ENCODE data around the gene ARHGDIA. TPM values are rescaled to one million over a fixed set of nuclear protein-coding genes. Genes with fewer than 3 reads are reported as not detected.

ARHGDIA gene
- total RNA-seq, 1 experiment from 2014 or later: 667 TPM

DNA sequence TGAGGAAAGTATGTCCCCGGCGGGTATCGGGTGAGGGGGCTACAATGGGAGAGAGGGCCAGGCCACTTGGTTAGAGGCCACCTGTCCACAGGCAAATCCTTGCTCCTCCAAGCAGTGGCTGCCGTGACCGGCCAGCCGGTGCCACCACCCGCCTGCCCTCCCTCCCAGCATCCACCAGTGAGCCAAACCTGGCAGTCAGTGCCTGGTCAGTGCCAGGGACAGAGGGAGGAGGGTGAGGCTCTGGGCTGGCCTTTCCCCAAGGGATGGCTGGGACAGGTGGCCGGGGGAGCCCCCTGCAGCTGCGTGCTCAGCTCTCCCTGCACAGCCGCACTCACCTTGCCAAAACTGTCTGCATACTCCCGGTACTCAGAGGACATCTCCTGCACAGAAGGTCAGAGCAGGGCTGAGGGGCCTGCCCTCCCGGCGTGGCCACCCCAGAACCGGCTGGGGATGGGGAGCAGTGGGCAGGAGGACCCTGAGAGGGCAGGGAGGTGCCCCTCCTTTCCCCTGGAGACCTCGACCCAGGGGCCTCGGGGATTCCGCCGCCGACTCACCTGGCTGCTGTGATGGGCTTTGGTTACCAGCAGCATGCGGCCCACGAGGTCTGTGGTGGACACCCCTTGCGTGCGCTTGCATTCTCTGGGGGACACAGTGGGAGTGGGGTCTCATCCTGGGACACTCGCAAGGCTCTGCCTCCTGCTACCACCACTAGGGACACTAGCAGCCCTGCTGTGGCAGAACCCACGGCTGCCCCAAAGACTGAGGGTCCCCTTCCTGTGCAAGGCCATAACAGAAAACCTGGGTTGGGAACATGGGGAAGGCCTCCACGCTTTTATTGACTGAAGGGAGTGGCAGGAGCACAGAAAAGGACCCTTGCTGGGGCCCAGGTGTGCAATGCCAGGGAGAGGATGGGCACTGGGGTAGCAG is 36.3 kb upstream of the ARHGDIA start:
- H3K9me3 ChIP-seq (ENCODE audit: low read depth, low read length, poor library complexity, severe bottlenecking): no peaks in the 10 kb centered on the region
- peaks cover 5% of the 10 kb centered on the region for H3K4me1 ChIP-seq (ENCODE audit: insufficient read depth, low read length, poor library complexity, severe bottlenecking)
- intact Hi-C loops (cut with micrococcal nuclease; ENCODE audit: unreplicated experiment): no loop called here
- H3K36me3 ChIP-seq (ENCODE audit: insufficient read depth, low read length, poor library complexity, severe bottlenecking): peaks cover 31% of the 10 kb centered on the region
- POLR2A ChIA-PET (ENCODE audit: low non-redundant PET): no interaction called here
- no peak overlapping the region for H3K4me3 ChIP-seq (ENCODE audit: low read depth, low read length, poor library complexity, severe bottlenecking)
- BruUV-seq (replicated peaks): no TSS peak
- CTCF ChIA-PET: no interaction called here
- no peak for DNase-seq (ENCODE audit: low spot score)
- H3K27me3 ChIP-seq (replicated peaks; ENCODE audit: insufficient read depth, low read depth, low read length, poor library complexity): no peaks in the 10 kb centered on the region
- TF ChIP-seq, protein P1, sequence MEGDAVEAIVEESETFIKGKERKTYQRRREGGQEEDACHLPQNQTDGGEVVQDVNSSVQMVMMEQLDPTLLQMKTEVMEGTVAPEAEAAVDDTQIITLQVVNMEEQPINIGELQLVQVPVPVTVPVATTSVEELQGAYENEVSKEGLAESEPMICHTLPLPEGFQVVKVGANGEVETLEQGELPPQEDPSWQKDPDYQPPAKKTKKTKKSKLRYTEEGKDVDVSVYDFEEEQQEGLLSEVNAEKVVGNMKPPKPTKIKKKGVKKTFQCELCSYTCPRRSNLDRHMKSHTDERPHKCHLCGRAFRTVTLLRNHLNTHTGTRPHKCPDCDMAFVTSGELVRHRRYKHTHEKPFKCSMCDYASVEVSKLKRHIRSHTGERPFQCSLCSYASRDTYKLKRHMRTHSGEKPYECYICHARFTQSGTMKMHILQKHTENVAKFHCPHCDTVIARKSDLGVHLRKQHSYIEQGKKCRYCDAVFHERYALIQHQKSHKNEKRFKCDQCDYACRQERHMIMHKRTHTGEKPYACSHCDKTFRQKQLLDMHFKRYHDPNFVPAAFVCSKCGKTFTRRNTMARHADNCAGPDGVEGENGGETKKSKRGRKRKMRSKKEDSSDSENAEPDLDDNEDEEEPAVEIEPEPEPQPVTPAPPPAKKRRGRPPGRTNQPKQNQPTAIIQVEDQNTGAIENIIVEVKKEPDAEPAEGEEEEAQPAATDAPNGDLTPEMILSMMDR (conservative IDR thresholded peaks at IDR 0.05; ENCODE audit: low read depth, low read length): no peak
- no peak for TF ChIP-seq EZH2 (IDR thresholded peaks at IDR 0.05; ENCODE audit: borderline replicate concordance, low read depth, low read length, poor library complexity, severe bottlenecking)
- no peak overlapping the region for H3K27ac ChIP-seq (ENCODE audit: low read depth, low read length, poor library complexity, severe bottlenecking)

DNA sequence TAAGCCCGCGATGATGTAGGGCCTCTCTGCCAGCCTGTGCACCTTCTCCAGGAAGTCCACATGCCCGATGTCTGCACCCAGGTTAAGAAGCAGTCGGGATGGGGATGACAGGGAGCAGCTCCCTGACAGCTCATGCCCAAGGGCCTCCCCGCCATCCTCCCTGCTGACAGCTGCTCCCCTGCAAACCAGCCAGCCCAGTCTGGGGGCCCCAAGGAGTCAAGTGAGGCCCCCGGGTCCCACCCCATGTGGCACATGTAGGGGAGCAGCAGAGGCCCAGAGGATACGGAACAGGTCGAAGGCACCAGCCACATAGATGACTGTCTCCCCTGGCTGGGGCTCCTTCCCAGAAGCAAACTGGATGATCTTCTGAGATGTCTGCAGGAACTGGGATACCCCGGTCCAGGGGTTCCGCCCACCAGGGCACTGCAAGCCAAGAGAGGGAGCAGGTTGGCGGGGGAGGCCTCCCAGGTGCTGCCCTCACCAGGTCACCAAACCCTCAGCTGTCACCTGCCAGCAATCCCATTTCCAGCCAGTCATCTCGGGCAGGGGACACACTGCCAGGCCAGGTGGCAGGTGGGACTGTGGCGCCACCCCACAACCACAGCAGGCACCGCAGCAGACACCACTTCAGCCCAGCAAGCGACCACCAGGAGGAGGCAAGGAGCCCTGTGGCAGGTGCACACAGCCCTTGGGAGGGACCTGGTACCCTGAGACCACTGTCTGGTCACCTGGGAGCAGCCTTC is 35.5 kb upstream of the ARHGDIA start:
- ChIA-PET POLR2A (ENCODE audit: low non-redundant PET) (no interaction called here), CTCF (no interaction called here)
- peaks cover 30% of the 10 kb centered on the region for H3K36me3 ChIP-seq (ENCODE audit: insufficient read depth, low read length, poor library complexity, severe bottlenecking)
- peaks cover 9% of the 10 kb centered on the region for H3K4me1 ChIP-seq (ENCODE audit: insufficient read depth, low read length, poor library complexity, severe bottlenecking)
- H3K27ac ChIP-seq (ENCODE audit: low read depth, low read length, poor library complexity, severe bottlenecking): no peak overlapping the region
- no peaks in the 10 kb centered on the region for H3K9me3 ChIP-seq (ENCODE audit: low read depth, low read length, poor library complexity, severe bottlenecking)
- H3K4me3 ChIP-seq (ENCODE audit: low read depth, low read length, poor library complexity, severe bottlenecking): no peak overlapping the region
- TF ChIP-seq, protein P1 (conservative IDR thresholded peaks at IDR 0.05; ENCODE audit: low read depth, low read length): peak; percentile 29; the same call in 1 of the 2 replicates
- no peak for TF ChIP-seq EZH2 (IDR thresholded peaks at IDR 0.05; ENCODE audit: borderline replicate concordance, low read depth, low read length, poor library complexity, severe bottlenecking)
- BruUV-seq (replicated peaks): no TSS peak
- intact Hi-C loops (cut with micrococcal nuclease; ENCODE audit: unreplicated experiment): no loop called here
- H3K27me3 ChIP-seq (replicated peaks; ENCODE audit: insufficient read depth, low read depth, low read length, poor library complexity): no peaks in the 10 kb centered on the region
- no peak for DNase-seq (ENCODE audit: low spot score)

- BruUV-seq (replicated peaks): no TSS peak
- intact Hi-C loops (cut with micrococcal nuclease; ENCODE audit: unreplicated experiment): no loop called here
- H3K9me3 ChIP-seq (ENCODE audit: low read depth, low read length, poor library complexity, severe bottlenecking): no peaks in the 10 kb centered on the region
- peaks cover 10% of the 10 kb centered on the region for H3K4me1 ChIP-seq (ENCODE audit: insufficient read depth, low read length, poor library complexity, severe bottlenecking)
- no peak for DNase-seq (ENCODE audit: low spot score)
- no peak for TF ChIP-seq EZH2 (IDR thresholded peaks at IDR 0.05; ENCODE audit: borderline replicate concordance, low read depth, low read length, poor library complexity, severe bottlenecking)
- TF ChIP-seq, protein P1 (conservative IDR thresholded peaks at IDR 0.05; ENCODE audit: low read depth, low read length): no peak
- ChIA-PET POLR2A (ENCODE audit: low non-redundant PET) (no interaction called here), CTCF (no interaction called here)
- no peak overlapping the region for H3K4me3 ChIP-seq (ENCODE audit: low read depth, low read length, poor library complexity, severe bottlenecking)
- H3K27ac ChIP-seq (ENCODE audit: low read depth, low read length, poor library complexity, severe bottlenecking): no peak overlapping the region
- peaks cover 30% of the 10 kb centered on the region for H3K36me3 ChIP-seq (ENCODE audit: insufficient read depth, low read length, poor library complexity, severe bottlenecking)
- H3K27me3 ChIP-seq (replicated peaks; ENCODE audit: insufficient read depth, low read depth, low read length, poor library complexity): no peaks in the 10 kb centered on the region
Observed at GRCh38 chr17:81905993-81906392, 34.9 kb upstream of the ARHGDIA start.

All from A673 (cell line).